GM06990 (cell line): Measurements from ENCODE around the gene SPIN1.
"Not testable (repeated sequence)": the region's sequence is repeated elsewhere in the genome, so short reads cannot be mapped to it uniquely, and the experiment has no call there.

Experiments
- DNase-seq: peaks from one replicate; pipeline ENCODE4 v3.0.0-alpha.2; 2011; ENCODE audit not compliant: insufficient read length; ENCODE audit errors: extremely low read depth
- H3K27me3 ChIP-seq: replicated peaks from 2 replicates; pipeline ENCODE4 v1.6.0; 2011; ENCODE audit warnings: low read length; ENCODE audit not compliant: control insufficient read depth, insufficient read depth
- H3K36me3 ChIP-seq: 2 replicates; pipeline ENCODE4 v1.5.1; 2011; ENCODE audit warnings: low read length; ENCODE audit not compliant: control insufficient read depth, insufficient read depth
- H3K4me3 ChIP-seq: replicated peaks from 2 replicates; pipeline ENCODE4 v1.5.1; 2011; ENCODE audit warnings: low read depth, mild to moderate bottlenecking, control low read depth, low read length
- CTCF ChIP-seq: IDR thresholded peaks from 2 replicates; pipeline ENCODE4 v1.5.1; 2011; ENCODE audit warnings: low read length, control low read depth, mild to moderate bottlenecking, inconsistent platforms; ENCODE audit not compliant: insufficient read depth, poor library complexity, severe bottlenecking

Gene SPIN1

GRCh38 chr9:88372103-88372654 is 16.1 kb upstream of the SPIN1 start:
- no peaks in the 10 kb centered on the region for H3K36me3 ChIP-seq
- H3K27me3 ChIP-seq, result no peaks in the 10 kb centered on the region
- no peak overlapping the region for H3K4me3 ChIP-seq
- no peak for TF ChIP-seq CTCF
- no peak for DNase-seq

GRCh38 chr9:88373045-88373444 is 15.2 kb upstream of the SPIN1 start:
- Histone ChIP-seq H3K27me3 (no peaks in the 10 kb centered on the region), H3K36me3 (no peaks in the 10 kb centered on the region), H3K4me3 (no peak overlapping the region)
- no peak for TF ChIP-seq CTCF
- no peak for DNase-seq

- DNase-seq, result no peak
- Histone ChIP-seq H3K27me3 (no peaks in the 10 kb centered on the region), H3K4me3 (no peak overlapping the region), H3K36me3 (no peaks in the 10 kb centered on the region)
- TF ChIP-seq CTCF, result no peak
Observed at GRCh38 chr9:88378317-88378716, 9.9 kb upstream of the SPIN1 start.

- H3K4me3 ChIP-seq, result no peak overlapping the region
- no peak for DNase-seq
Observed at GRCh38 chr9:88379352-88379751, 8.9 kb upstream of the SPIN1 start.

GRCh38 chr9:88380118-88380517 is 8.1 kb upstream of the SPIN1 start:
- Histone ChIP-seq H3K36me3 (no peaks in the 10 kb centered on the region), H3K4me3 (no peak overlapping the region), H3K27me3 (no peaks in the 10 kb centered on the region)
- DNase-seq, result no peak
- TF ChIP-seq CTCF, result no peak

More at GRCh38 chr9:88379352-88379751, 8.9 kb upstream of the SPIN1 start:
- Histone ChIP-seq H3K36me3 (no peaks in the 10 kb centered on the region), H3K27me3 (no peaks in the 10 kb centered on the region)
- no peak for TF ChIP-seq CTCF

GRCh38 chr9:88381322-88381721 is 6.9 kb upstream of the SPIN1 start:
- not testable (repeated sequence) for H3K4me3 ChIP-seq, H3K36me3 ChIP-seq, H3K27me3 ChIP-seq, DNase-seq
